DOHH2 (cell line): ENCODE data around the gene ARHGAP6.

Experiments used
- EZH2phosphoT487 ChIP-seq: fragments of 200-600 bp; sonication (generic); IDR thresholded peaks from 2 replicates; pipeline ENCODE4 v1.6.1; 2017; ENCODE audit warnings: borderline replicate concordance, mild to moderate bottlenecking, antibody characterized with exemption, low read length, moderate library complexity, mixed read lengths
- TF ChIP-seq, protein P1 (sequence below): fragments of 200-600 bp; sonication (generic); IDR thresholded peaks from one replicate; pipeline ENCODE4 v1.5.1; 2014; ENCODE audit warnings: antibody characterized with exemption, mild to moderate bottlenecking, low read depth, low read length; ENCODE audit not compliant: poor library complexity, severe bottlenecking

GRCh38 chrX:11546917-11547316 lies 118.8 kb downstream of the ARHGAP6 start:
- TF ChIP-seq, protein P1, sequence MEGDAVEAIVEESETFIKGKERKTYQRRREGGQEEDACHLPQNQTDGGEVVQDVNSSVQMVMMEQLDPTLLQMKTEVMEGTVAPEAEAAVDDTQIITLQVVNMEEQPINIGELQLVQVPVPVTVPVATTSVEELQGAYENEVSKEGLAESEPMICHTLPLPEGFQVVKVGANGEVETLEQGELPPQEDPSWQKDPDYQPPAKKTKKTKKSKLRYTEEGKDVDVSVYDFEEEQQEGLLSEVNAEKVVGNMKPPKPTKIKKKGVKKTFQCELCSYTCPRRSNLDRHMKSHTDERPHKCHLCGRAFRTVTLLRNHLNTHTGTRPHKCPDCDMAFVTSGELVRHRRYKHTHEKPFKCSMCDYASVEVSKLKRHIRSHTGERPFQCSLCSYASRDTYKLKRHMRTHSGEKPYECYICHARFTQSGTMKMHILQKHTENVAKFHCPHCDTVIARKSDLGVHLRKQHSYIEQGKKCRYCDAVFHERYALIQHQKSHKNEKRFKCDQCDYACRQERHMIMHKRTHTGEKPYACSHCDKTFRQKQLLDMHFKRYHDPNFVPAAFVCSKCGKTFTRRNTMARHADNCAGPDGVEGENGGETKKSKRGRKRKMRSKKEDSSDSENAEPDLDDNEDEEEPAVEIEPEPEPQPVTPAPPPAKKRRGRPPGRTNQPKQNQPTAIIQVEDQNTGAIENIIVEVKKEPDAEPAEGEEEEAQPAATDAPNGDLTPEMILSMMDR: no peak
- TF ChIP-seq EZH2phosphoT487: no peak
